Suprapubic skin (tissue), 4 donors: ENCODE results near the gene DPYD. TPM values are rescaled to one million over a fixed set of nuclear protein-coding genes. Genes with fewer than 3 reads are reported as not detected.
"Not testable (repeated sequence)": the region's sequence is repeated elsewhere in the genome, so short reads cannot be mapped to it uniquely, and the experiment has no call there.

ENCODE experiments used
- DNase-seq, 2 donors: peaks; one replicate each; pipeline ENCODE4 v3.0.0-alpha.2; 2019; ENCODE audit warnings: low spot score in 2 of 2
- H3K27ac ChIP-seq: fragments of 200-600 bp; sonication (generic); one replicate; pipeline ENCODE4 v1.5.1; 2019
- H3K27me3 ChIP-seq: fragments of 200-600 bp; sonication (generic); one replicate; pipeline ENCODE4 v1.5.1; 2019
- H3K36me3 ChIP-seq: fragments of 200-600 bp; sonication (generic); one replicate; pipeline ENCODE4 v1.5.1; 2019
- H3K4me1 ChIP-seq: fragments of 200-600 bp; sonication (generic); one replicate; pipeline ENCODE4 v1.5.1; 2019
- H3K4me3 ChIP-seq: fragments of 200-600 bp; sonication (generic); one replicate; pipeline ENCODE4 v1.5.1; 2019; ENCODE audit warnings: mild to moderate bottlenecking
- H3K9me3 ChIP-seq: fragments of 200-600 bp; sonication (generic); one replicate; pipeline ENCODE4 v1.5.1; 2019
- EP300 ChIP-seq: sonication (generic); formaldehyde crosslinking; IDR thresholded peaks from one replicate; pipeline ENCODE4 v1.6.1; 2017; ENCODE audit warnings: antibody characterized with exemption
- POLR2A ChIP-seq, 2 donors: fragments of 450-650 bp; IDR thresholded peaks; one replicate each; pipeline ENCODE4 v1.6.1; 2017; ENCODE audit warnings: antibody characterized with exemption in 2 of 2, mild to moderate bottlenecking in 2 of 2, moderate library complexity in 2 of 2
- POLR2AphosphoS5 ChIP-seq, 3 donors: sonication (generic); formaldehyde crosslinking; IDR thresholded peaks; one replicate each; pipeline ENCODE4 v1.6.1; 2017; ENCODE audit warnings: antibody characterized with exemption in 3 of 3
- WGBS: methylation state at CpG from one replicate; pipeline ENCODE4 v1.1.5; 2018; 5-methylcytosine and 5-hydroxymethylcytosine counted together
- total RNA-seq, 4 donors: library from RNA; depleted of rRNA; stranded (reverse); fragments of >200 nt; gene quantifications; one replicate each; pipeline ENCODE4 v1.1.0, GENCODE V29; 2016
- TF ChIP-seq, protein P1 (sequence below), 2 donors: fragments of 200-600 bp in 1 of 2; fragments of 450-650 bp in 1 of 2; sonication (generic) in 1 of 2; IDR thresholded peaks; one replicate each; pipeline ENCODE4 v1.5.1; 2016 to 2019; ENCODE audit warnings: antibody characterized with exemption in 2 of 2, mild to moderate bottlenecking in 1 of 2, moderate library complexity in 1 of 2

The DPYD gene
- total RNA-seq, 4 donors from 2014 or later: 10.1 to 31.9 (median 11.6) TPM

GRCh38 chr1:97238816-97239215 is 682.0 kb downstream of the DPYD start:
- no peak overlapping the region for H3K4me3 ChIP-seq
- TF ChIP-seq POLR2A (IDR thresholded peaks at IDR 0.05) (no peak), POLR2AphosphoS5 (IDR thresholded peaks at IDR 0.05) (no peak), EP300 (no peak)
- TF ChIP-seq, protein P1, sequence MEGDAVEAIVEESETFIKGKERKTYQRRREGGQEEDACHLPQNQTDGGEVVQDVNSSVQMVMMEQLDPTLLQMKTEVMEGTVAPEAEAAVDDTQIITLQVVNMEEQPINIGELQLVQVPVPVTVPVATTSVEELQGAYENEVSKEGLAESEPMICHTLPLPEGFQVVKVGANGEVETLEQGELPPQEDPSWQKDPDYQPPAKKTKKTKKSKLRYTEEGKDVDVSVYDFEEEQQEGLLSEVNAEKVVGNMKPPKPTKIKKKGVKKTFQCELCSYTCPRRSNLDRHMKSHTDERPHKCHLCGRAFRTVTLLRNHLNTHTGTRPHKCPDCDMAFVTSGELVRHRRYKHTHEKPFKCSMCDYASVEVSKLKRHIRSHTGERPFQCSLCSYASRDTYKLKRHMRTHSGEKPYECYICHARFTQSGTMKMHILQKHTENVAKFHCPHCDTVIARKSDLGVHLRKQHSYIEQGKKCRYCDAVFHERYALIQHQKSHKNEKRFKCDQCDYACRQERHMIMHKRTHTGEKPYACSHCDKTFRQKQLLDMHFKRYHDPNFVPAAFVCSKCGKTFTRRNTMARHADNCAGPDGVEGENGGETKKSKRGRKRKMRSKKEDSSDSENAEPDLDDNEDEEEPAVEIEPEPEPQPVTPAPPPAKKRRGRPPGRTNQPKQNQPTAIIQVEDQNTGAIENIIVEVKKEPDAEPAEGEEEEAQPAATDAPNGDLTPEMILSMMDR (IDR thresholded peaks at IDR 0.05): no peak
- no peak overlapping the region for H3K27ac ChIP-seq
- H3K9me3 ChIP-seq: no peaks in the 10 kb centered on the region
- H3K27me3 ChIP-seq: no peaks in the 10 kb centered on the region
- H3K36me3 ChIP-seq: no peaks in the 10 kb centered on the region
- H3K4me1 ChIP-seq: no peaks in the 10 kb centered on the region
- WGBS: 88% methylated on average over 3 of the region's 3 CpGs
- DNase-seq: no peak

DNA sequence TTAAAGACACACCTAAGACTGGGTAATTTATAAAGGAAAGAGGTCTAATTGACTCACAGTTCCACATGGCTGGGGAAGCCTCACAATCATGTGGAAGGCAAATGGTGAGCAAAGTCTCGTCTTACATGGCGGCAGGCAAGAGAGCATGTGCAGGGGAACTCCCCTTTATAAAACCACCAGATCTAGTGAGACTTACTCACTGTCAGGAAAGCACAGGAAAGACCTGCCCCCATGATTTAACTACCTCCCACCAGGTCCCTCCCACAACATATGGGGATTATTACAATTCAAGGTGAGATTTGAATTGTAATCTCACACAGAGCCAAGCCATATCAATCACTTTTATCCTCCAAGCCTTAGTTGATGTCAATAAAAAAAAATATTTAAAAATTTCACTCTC is 689.5 kb downstream of the DPYD start:
- not testable (repeated sequence) for H3K4me3 ChIP-seq, H3K4me1 ChIP-seq, H3K27ac ChIP-seq, DNase-seq, H3K9me3 ChIP-seq, H3K36me3 ChIP-seq, H3K27me3 ChIP-seq
- 72% methylated on average over 2 of the region's 2 CpGs for WGBS

GRCh38 chr1:97212671-97213070 is 708.2 kb downstream of the DPYD start:
- no peak overlapping the region for H3K27ac ChIP-seq
- H3K4me3 ChIP-seq: no peak overlapping the region
- no peaks in the 10 kb centered on the region for H3K4me1 ChIP-seq
- DNase-seq: no peak
- 62% methylated on average over 2 of the region's 2 CpGs for WGBS
- TF ChIP-seq POLR2AphosphoS5 (IDR thresholded peaks at IDR 0.05): no peak
- no peak for TF ChIP-seq EP300
- TF ChIP-seq, protein P1 (IDR thresholded peaks at IDR 0.05): no peak
- TF ChIP-seq POLR2A (IDR thresholded peaks at IDR 0.05): no peak
- no peaks in the 10 kb centered on the region for H3K27me3 ChIP-seq
- H3K9me3 ChIP-seq: no peaks in the 10 kb centered on the region
- no peaks in the 10 kb centered on the region for H3K36me3 ChIP-seq

DNA sequence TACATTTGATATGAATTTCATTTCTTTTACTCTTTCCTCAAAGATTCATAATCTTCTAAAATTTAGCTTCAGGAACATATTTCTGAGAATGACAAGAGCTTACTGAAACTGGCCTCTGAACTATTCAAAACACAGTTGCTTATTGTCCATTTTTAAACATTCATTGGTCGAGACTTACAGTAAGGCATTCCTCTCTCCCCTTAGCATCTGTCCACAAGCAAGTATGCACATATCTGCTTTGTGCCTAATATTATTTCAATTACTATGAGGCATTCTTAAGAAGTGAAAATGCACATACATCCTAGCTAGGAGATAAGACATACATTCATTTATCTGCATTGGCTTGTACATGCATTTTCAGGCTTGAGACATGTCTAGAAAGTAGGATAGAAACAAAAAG is 710.5 kb downstream of the DPYD start:
- Histone ChIP-seq H3K9me3 (no peaks in the 10 kb centered on the region), H3K27ac (no peak overlapping the region), H3K4me3 (no peak overlapping the region), H3K4me1 (no peaks in the 10 kb centered on the region), H3K36me3 (no peaks in the 10 kb centered on the region), H3K27me3 (no peaks in the 10 kb centered on the region)
- 82% methylated on average over 1 of the region's 1 CpG for WGBS
- no peak for TF ChIP-seq POLR2A (IDR thresholded peaks at IDR 0.05)
- TF ChIP-seq POLR2AphosphoS5 (IDR thresholded peaks at IDR 0.05): no peak
- TF ChIP-seq, protein P1 (IDR thresholded peaks at IDR 0.05): no peak
- TF ChIP-seq EP300: no peak
- DNase-seq: no peak

- H3K9me3 ChIP-seq: no peaks in the 10 kb centered on the region
- WGBS: 76% methylated on average over 3 of the region's 3 CpGs
- H3K4me1 ChIP-seq: no peaks in the 10 kb centered on the region
- H3K27ac ChIP-seq: no peak overlapping the region
- TF ChIP-seq EP300 (no peak), POLR2A (IDR thresholded peaks at IDR 0.05) (no peak), POLR2AphosphoS5 (IDR thresholded peaks at IDR 0.05) (no peak)
- TF ChIP-seq, protein P1 (IDR thresholded peaks at IDR 0.05): no peak
- no peak overlapping the region for H3K4me3 ChIP-seq
- DNase-seq: no peak
- H3K36me3 ChIP-seq: no peaks in the 10 kb centered on the region
- no peaks in the 10 kb centered on the region for H3K27me3 ChIP-seq
These were observed 711.4 kb downstream of the DPYD start for GRCh38 chr1:97209381-97209957.

- Histone ChIP-seq H3K27ac (no peak overlapping the region), H3K36me3 (no peaks in the 10 kb centered on the region), H3K4me3 (no peak overlapping the region), H3K9me3 (no peaks in the 10 kb centered on the region), H3K27me3 (no peaks in the 10 kb centered on the region), H3K4me1 (no peaks in the 10 kb centered on the region)
- TF ChIP-seq, protein P1 (IDR thresholded peaks at IDR 0.05): no peak
- TF ChIP-seq POLR2A (IDR thresholded peaks at IDR 0.05) (no peak), EP300 (no peak), POLR2AphosphoS5 (IDR thresholded peaks at IDR 0.05) (no peak)
- no peak for DNase-seq
These were observed 713.0 kb downstream of the DPYD start for GRCh38 chr1:97207868-97208267.
